ENCODE results near the gene PNPLA7. TPM values are rescaled to one million over a fixed set of nuclear protein-coding genes. Genes with fewer than 3 reads are reported as not detected.

The PNPLA7 gene
- total and polyA plus RNA-seq, 2 of the 13 experiments (the other 11 are each of a cell fraction or from before 2014, with no cell fraction given) = 0.42 to 1.5 TPM

DNA sequence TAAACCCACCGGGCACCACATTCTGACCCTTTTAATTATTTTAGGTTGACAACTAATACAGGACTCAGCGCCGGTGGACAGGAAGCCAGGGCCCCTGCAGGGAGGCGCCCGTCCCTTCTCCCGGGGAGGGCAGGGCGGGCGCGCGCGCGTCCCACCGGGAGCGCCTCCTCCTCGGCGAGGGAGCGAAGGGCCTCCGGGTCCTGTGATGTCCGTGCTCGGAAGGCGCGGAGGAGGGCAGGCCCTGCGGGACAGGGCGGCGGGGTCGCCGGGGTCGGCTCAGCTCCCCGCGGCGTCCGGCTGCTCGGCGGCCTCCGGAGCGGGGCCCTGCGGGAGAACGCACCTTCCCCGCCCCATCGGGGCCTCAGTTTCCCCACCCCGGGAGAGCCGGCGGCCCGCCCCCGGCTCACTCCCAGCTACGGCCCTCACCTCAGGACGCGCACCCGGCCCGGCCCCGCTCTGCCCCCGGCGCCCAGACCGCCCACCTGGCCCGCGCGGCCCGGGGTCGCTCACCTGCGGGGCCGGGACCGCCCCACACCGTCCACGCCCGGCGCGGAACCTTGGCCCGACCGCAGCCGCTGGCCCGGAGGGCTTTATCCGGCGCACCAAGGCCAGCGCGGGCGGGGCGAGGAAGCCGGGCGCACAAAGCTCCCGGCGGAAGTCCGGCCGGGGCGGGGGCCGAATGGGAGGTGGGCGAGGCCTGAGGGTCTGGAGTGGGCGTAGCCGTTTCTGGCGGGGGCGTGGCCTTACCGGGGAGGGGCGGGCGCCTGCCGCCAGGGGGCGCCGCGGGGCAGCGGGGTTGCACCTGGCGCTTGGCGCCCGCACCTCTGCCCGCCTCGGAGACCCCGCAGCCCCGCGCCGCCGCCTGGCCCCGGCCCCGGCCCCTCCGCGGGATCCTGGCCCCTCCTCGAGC is 127.3 kb downstream of the PNPLA7 start, which contains the start of the genes EXD3 and NOXA1 (continued):
- TF ChIP-seq ZFP82 (CRISPR knock-in tag; IDR thresholded peaks at IDR 0.05; ENCODE audit: borderline replicate concordance) (peak; percentile 93; the same call in 1 of the 2 replicates), MIXL1 (CRISPR knock-in tag; IDR thresholded peaks at IDR 0.05) (peak; percentile 43; the same call in 1 of the 2 replicates), MLLT10 (CRISPR knock-in tag; IDR thresholded peaks at IDR 0.05) (no peak), IRX3 (CRISPR knock-in tag; IDR thresholded peaks at IDR 0.05; ENCODE audit: borderline replicate concordance, low read depth) (peak; percentile 78; the same call in 1 of the 2 replicates), ZNF737 (CRISPR knock-in tag; IDR thresholded peaks at IDR 0.05; ENCODE audit: borderline replicate concordance) (no peak), SNAI1 (CRISPR knock-in tag; IDR thresholded peaks at IDR 0.05; ENCODE audit: borderline replicate concordance) (no peak), DNMT3B (CRISPR knock-in tag; conservative IDR thresholded peaks at IDR 0.05) (no peak), EHMT2 (IDR thresholded peaks at IDR 0.05; ENCODE audit: borderline replicate concordance, low read depth, low read length) (no peak), KAT7 (CRISPR knock-in tag; IDR thresholded peaks at IDR 0.05; ENCODE audit: borderline replicate concordance) (peak; percentile 71; the same call in 1 of the 2 replicates), CREM (IDR thresholded peaks at IDR 0.05) (no peak), CREM (CRISPR knock-in tag; IDR thresholded peaks at IDR 0.05) (0 out of 2 replicates have a peak, but pooled peaks have one; percentile 16), ZSCAN25 (CRISPR knock-in tag; IDR thresholded peaks at IDR 0.05) (peak; percentile 57), PHF5A (CRISPR knock-in tag; IDR thresholded peaks at IDR 0.05; ENCODE audit: low read depth, unreplicated experiment) (peak; percentile 84), ZNF33A (CRISPR knock-in tag; IDR thresholded peaks at IDR 0.05; ENCODE audit: borderline replicate concordance) (no peak), SATB2 (CRISPR knock-in tag; IDR thresholded peaks at IDR 0.05) (0 out of 2 replicates have a peak, but pooled peaks have one; percentile 28), RARA (CRISPR knock-in tag; IDR thresholded peaks at IDR 0.05) (no peak), ZNF160 (CRISPR knock-in tag; IDR thresholded peaks at IDR 0.05) (0 out of 2 replicates have a peak, but pooled peaks have one; percentile 42), STAT5B (CRISPR knock-in tag; IDR thresholded peaks at IDR 0.05) (0 out of 2 replicates have a peak, but pooled peaks have one; percentile 56), RFXAP (CRISPR knock-in tag; IDR thresholded peaks at IDR 0.05; ENCODE audit: borderline replicate concordance) (peak; percentile 79), CC2D1A (CRISPR knock-in tag; IDR thresholded peaks at IDR 0.05) (no peak)
- TF ChIP-seq, protein P1, sequence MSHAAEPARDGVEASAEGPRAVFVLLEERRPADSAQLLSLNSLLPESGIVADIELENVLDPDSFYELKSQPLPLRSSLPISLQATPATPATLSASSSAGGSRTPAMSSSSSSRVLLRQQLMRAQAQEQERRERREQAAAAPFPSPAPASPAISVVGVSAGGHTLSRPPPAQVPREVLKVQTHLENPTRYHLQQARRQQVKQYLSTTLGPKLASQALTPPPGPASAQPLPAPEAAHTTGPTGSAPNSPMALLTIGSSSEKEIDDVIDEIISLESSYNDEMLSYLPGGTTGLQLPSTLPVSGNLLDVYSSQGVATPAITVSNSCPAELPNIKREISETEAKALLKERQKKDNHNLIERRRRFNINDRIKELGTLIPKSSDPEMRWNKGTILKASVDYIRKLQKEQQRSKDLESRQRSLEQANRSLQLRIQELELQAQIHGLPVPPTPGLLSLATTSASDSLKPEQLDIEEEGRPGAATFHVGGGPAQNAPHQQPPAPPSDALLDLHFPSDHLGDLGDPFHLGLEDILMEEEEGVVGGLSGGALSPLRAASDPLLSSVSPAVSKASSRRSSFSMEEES (CRISPR knock-in tag; IDR thresholded peaks at IDR 0.05) = 0 out of 2 replicates have a peak, but pooled peaks have one; percentile 22
- TF ChIP-seq, protein P2, sequence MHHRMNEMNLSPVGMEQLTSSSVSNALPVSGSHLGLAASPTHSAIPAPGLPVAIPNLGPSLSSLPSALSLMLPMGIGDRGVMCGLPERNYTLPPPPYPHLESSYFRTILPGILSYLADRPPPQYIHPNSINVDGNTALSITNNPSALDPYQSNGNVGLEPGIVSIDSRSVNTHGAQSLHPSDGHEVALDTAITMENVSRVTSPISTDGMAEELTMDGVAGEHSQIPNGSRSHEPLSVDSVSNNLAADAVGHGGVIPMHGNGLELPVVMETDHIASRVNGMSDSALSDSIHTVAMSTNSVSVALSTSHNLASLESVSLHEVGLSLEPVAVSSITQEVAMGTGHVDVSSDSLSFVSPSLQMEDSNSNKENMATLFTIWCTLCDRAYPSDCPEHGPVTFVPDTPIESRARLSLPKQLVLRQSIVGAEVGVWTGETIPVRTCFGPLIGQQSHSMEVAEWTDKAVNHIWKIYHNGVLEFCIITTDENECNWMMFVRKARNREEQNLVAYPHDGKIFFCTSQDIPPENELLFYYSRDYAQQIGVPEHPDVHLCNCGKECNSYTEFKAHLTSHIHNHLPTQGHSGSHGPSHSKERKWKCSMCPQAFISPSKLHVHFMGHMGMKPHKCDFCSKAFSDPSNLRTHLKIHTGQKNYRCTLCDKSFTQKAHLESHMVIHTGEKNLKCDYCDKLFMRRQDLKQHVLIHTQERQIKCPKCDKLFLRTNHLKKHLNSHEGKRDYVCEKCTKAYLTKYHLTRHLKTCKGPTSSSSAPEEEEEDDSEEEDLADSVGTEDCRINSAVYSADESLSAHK (CRISPR knock-in tag; IDR thresholded peaks at IDR 0.05; ENCODE audit: borderline replicate concordance) = no peak
- TF ChIP-seq, protein P3, sequence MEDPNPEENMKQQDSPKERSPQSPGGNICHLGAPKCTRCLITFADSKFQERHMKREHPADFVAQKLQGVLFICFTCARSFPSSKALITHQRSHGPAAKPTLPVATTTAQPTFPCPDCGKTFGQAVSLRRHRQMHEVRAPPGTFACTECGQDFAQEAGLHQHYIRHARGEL (CRISPR knock-in tag; IDR thresholded peaks at IDR 0.05) = no peak
- TF ChIP-seq, protein P4, sequence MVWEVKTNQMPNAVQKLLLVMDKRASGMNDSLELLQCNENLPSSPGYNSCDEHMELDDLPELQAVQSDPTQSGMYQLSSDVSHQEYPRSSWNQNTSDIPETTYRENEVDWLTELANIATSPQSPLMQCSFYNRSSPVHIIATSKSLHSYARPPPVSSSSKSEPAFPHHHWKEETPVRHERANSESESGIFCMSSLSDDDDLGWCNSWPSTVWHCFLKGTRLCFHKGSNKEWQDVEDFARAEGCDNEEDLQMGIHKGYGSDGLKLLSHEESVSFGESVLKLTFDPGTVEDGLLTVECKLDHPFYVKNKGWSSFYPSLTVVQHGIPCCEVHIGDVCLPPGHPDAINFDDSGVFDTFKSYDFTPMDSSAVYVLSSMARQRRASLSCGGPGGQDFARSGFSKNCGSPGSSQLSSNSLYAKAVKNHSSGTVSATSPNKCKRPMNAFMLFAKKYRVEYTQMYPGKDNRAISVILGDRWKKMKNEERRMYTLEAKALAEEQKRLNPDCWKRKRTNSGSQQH (CRISPR knock-in tag; IDR thresholded peaks at IDR 0.05; ENCODE audit: low read depth) = peak; percentile 71; the same call in 1 of the 2 replicates

Data from HepG2 (cell line).